GM12892 (cell line): Measurements from ENCODE around the gene DENND4C.

Experiments used
- POLR2A ChIP-seq: IDR thresholded peaks from 2 replicates; pipeline ENCODE4 v1.6.1; 2011; ENCODE audit warnings: low read depth, low read length, control low read depth
- TAF1 ChIP-seq: IDR thresholded peaks from 2 replicates; pipeline ENCODE4 v1.6.1; 2011; ENCODE audit warnings: low read depth, mild to moderate bottlenecking, control low read depth, low read length, borderline replicate concordance

- TF ChIP-seq POLR2A (no peak), TAF1 (no peak)
These were observed 151.2 kb downstream of the DENND4C start for GRCh38 chr9:19381656-19382055.
